AG04449 (cell line): Measurements from ENCODE around the gene TMPRSS6.

Experiments used
- CTCF ChIA-PET: fragments of 350-600 bp; formaldehyde crosslinking; extraction: SDS; loops from one replicate; lab custom pipeline; 2021; ENCODE audit warnings: antibody characterized with exemption; lab: Yijun Ruan, JAX
- POLR2A ChIA-PET: fragments of 400-600, 350-600 bp; formaldehyde crosslinking; extraction: SDS; loops from one replicate; lab custom pipeline; 2020; ENCODE audit warnings: antibody characterized with exemption, inconsistent platforms; lab: Yijun Ruan, JAX
- DNase-seq: peaks from one replicate; pipeline ENCODE4 v3.0.0-alpha.2; 2010; ENCODE audit warnings: low read depth, low spot score
- H3K4me3 ChIP-seq: 2 replicates; pipeline ENCODE4 v1.5.1; 2011; ENCODE audit warnings: low read depth, mild to moderate bottlenecking, control low read depth, low read length
- TF ChIP-seq, protein P1 (sequence below): IDR thresholded peaks from one replicate; pipeline ENCODE4 v1.5.1; 2011; ENCODE audit warnings: mild to moderate bottlenecking, moderate library complexity, low read length, control low read depth, inconsistent platforms; ENCODE audit not compliant: insufficient read depth; ENCODE audit errors: missing control alignments

TMPRSS6 gene

DNA sequence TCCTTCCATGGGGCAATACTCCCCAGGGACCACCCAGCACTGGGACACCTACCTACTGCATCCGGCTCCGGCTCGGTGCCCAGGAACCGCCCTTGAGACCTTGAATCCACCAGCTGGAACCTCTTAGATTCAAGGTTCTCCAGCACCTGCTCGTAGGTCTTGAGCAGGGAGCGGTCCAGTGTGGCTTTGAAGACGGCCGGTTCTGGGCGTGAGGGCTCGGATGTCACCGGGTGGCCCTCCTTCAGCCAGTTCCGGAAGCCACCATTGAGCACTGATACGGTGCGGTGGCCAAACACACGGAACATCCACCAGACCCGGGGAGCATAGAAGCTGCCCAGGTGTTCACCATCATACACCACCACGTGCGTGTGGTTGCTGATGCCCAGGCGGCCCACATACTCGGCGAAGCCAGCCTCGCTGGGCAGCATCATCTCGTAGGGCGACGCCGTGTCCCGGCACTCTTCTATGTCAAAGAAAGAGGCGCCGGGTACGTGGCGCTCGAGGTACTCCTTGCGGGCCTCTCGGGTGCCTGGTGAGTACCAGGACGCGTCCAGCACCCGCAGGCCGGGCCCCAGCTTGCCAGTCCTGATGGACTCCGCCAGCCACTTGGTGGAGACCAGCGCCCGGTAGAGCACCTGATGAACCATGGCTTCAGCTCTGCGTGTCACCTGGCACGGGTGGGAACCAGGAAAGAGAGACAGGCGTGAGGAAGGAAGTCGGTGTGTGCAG is 91.3 kb downstream of the TMPRSS6 start:
- peak overlapping the region; percentile 82 for H3K4me3 ChIP-seq
- no peak for DNase-seq
- ChIA-PET CTCF (interaction anchor here (0.9 to 1.9 kb wide), 8 partner anchors 12 to 234 kb away, joined by 3 to 9 read pairs (median 4); no protein-coding TSS in a partner anchor), POLR2A (interaction anchor here (0.5 to 1.4 kb wide), 4 partner anchors 10 to 156 kb away, joined by 3 to 4 read pairs (median 4); partner anchors contain the start of gene KCTD17)
- TF ChIP-seq, protein P1, sequence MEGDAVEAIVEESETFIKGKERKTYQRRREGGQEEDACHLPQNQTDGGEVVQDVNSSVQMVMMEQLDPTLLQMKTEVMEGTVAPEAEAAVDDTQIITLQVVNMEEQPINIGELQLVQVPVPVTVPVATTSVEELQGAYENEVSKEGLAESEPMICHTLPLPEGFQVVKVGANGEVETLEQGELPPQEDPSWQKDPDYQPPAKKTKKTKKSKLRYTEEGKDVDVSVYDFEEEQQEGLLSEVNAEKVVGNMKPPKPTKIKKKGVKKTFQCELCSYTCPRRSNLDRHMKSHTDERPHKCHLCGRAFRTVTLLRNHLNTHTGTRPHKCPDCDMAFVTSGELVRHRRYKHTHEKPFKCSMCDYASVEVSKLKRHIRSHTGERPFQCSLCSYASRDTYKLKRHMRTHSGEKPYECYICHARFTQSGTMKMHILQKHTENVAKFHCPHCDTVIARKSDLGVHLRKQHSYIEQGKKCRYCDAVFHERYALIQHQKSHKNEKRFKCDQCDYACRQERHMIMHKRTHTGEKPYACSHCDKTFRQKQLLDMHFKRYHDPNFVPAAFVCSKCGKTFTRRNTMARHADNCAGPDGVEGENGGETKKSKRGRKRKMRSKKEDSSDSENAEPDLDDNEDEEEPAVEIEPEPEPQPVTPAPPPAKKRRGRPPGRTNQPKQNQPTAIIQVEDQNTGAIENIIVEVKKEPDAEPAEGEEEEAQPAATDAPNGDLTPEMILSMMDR: no peak

- no peak overlapping the region for H3K4me3 ChIP-seq
- POLR2A ChIA-PET: no interaction called here
- TF ChIP-seq, protein P1: no peak
- no peak for DNase-seq
- CTCF ChIA-PET: interaction anchor here (1.1 to 1.5 kb wide), 4 partner anchors 12 to 182 kb away, joined by 3 to 4 read pairs (median 4); no protein-coding TSS in a partner anchor
These were observed 92.2 kb downstream of the TMPRSS6 start for GRCh38 chr22:37017356-37017755.

DNA sequence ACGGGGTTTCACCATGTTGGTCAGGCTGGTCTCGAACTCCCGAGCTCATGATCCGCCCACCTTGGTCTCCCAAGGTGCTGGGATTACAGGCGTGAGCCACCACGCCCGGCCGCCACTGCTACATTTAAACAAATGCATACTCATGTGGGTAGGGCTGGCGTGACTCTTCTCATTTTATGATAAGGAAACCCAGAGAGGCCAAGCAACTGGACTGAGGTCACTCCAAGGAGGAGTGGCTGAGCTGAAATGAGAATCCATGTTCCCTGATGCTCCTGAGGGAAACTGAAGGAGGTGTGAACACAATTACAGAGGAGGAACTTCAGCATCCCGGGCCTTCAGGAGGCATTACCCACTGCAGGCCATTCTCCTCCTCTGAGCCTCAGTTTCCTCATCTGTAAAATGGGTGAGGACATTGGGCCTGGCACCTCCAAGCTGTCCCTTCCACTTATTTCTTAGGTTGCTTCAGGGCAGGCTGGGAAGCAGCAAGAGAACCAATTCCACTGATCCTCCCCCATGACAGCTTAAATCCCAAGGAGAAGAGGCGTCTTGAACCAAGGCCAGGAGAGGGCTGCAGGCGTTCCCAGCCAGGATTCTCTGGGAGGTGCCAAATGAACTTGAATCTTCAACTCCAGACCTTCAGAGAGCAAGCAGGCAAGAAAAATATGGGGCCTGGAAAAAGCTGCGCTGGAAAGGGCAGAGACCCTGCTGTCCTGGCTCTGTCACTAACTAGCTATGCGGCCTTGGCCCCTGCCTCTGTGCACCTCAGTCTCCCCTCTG is 93.2 kb downstream of the TMPRSS6 start:
- DNase-seq: no peak
- no peak overlapping the region for H3K4me3 ChIP-seq
- ChIA-PET CTCF (interaction anchor here (1.2 to 1.5 kb wide), 4 partner anchors 13 to 160 kb away, joined by 3 to 4 read pairs (median 4); no protein-coding TSS in a partner anchor), POLR2A (no interaction called here)
- TF ChIP-seq, protein P1: no peak

DNA sequence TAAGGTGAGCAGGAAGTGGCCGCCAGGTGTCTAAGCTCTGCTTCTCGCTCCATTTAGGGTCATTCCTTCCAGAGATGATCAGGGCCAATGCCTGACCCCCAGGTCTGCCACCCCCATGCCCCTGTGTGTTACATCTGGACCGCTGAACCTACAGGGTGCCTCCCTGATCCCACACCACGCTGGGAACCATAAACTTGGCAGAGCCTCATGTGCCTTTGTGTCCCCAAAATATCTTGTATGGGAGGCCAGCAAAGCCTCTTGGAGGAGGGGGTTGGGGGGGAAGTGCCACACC is 94.0 kb downstream of the TMPRSS6 start:
- ChIA-PET POLR2A (no interaction called here), CTCF (interaction anchor here (1.6 kb wide), 1 partner anchor 38 kb away, joined by 4 read pairs; no protein-coding TSS in a partner anchor)
- DNase-seq: no peak
- H3K4me3 ChIP-seq: no peak overlapping the region
- TF ChIP-seq, protein P1: no peak
